ENCODE measurements around the gene CMIP. TPM values are rescaled to one million over a fixed set of nuclear protein-coding genes. Genes with fewer than 3 reads are reported as not detected.

CMIP gene
- total RNA-seq: 19.8 TPM
- long read RNA-seq, partial matches to known transcripts: 1 of 19 reads
- long read RNA-seq, other reads (novel, unspliced or antisense): 16 of 19 reads

- peak; percentile 91 for DNase-seq (ENCODE audit: low spot score)
- intact Hi-C loops (cut with DNase I): loop anchor here (5.0 kb wide), 2 partner anchors 48 to 108 kb away; no protein-coding TSS in a partner anchor
Measured at GRCh38 chr16:81444448-81445121, at the start of gene CMIP. Gene CMIP, plus strand, starts transcription at chr16:81444808.

GRCh38 chr16:81394966-81395655 lies 49.5 kb upstream of the CMIP start:
- intact Hi-C loops (cut with DNase I): no loop called here
- DNase-seq (ENCODE audit: low spot score): no peak

GRCh38 chr16:81397058-81397878 lies 47.3 kb upstream of the CMIP start:
- intact Hi-C loops (cut with DNase I): no loop called here

GRCh38 chr16:81397879-81398520 lies 46.6 kb upstream of the CMIP start:
- intact Hi-C loops (cut with DNase I): no loop called here
- peak; percentile 62 for DNase-seq (ENCODE audit: low spot score)

More at GRCh38 chr16:81397058-81397878, 47.3 kb upstream of the CMIP start:
- peak; percentile 70 for DNase-seq (ENCODE audit: low spot score)

GRCh38 chr16:81399909-81400308 lies 44.7 kb upstream of the CMIP start:
- intact Hi-C loops (cut with DNase I): loop anchor here (5.0 to 10.0 kb wide), 2 partner anchors 222 to 295 kb away; no protein-coding TSS in a partner anchor
- DNase-seq (ENCODE audit: low spot score): no peak

- peak; percentile 53 for DNase-seq (ENCODE audit: low spot score)
- intact Hi-C loops (cut with DNase I): loop anchor here (5.0 to 10.0 kb wide), 2 partner anchors 221 to 294 kb away; no protein-coding TSS in a partner anchor
Measured at GRCh38 chr16:81401035-81401950, 43.3 kb upstream of the CMIP start.

GRCh38 chr16:81403208-81403600 lies 41.4 kb upstream of the CMIP start:
- DNase-seq (ENCODE audit: low spot score): no peak
- intact Hi-C loops (cut with DNase I): loop anchor here (1.0 to 10.0 kb wide), 4 partner anchors 36 to 320 kb away; no protein-coding TSS in a partner anchor

GRCh38 chr16:81403601-81404391 lies 40.8 kb upstream of the CMIP start:
- peak; percentile 95 for DNase-seq (ENCODE audit: low spot score)

GRCh38 chr16:81405002-81405401 lies 39.6 kb upstream of the CMIP start:
- peak; percentile 10 for DNase-seq (ENCODE audit: low spot score)
- intact Hi-C loops (cut with DNase I): loop anchor here (10.0 kb wide), 1 partner anchor 290 kb away; no protein-coding TSS in a partner anchor

More at GRCh38 chr16:81403601-81404391, 40.8 kb upstream of the CMIP start:
- intact Hi-C loops (cut with DNase I): loop anchor here (1.0 to 10.0 kb wide), 4 partner anchors 37 to 320 kb away; no protein-coding TSS in a partner anchor

GRCh38 chr16:81405702-81406113 lies 38.9 kb upstream of the CMIP start:
- intact Hi-C loops (cut with DNase I): loop anchor here (10.0 kb wide), 1 partner anchor 289 kb away; no protein-coding TSS in a partner anchor
- no peak for DNase-seq (ENCODE audit: low spot score)

- DNase-seq (ENCODE audit: low spot score): no peak
- intact Hi-C loops (cut with DNase I): loop anchor here (10.0 kb wide), 1 partner anchor 286 kb away; no protein-coding TSS in a partner anchor
Measured at GRCh38 chr16:81408409-81408950, 36.1 kb upstream of the CMIP start.

GRCh38 chr16:81409016-81409556 lies 35.5 kb upstream of the CMIP start:
- DNase-seq (ENCODE audit: low spot score): no peak
- intact Hi-C loops (cut with DNase I): loop anchor here (10.0 kb wide), 1 partner anchor 286 kb away; no protein-coding TSS in a partner anchor

GRCh38 chr16:81410643-81411293 lies 33.8 kb upstream of the CMIP start:
- no peak for DNase-seq (ENCODE audit: low spot score)
- intact Hi-C loops (cut with DNase I): no loop called here

- DNase-seq (ENCODE audit: low spot score): no peak
- intact Hi-C loops (cut with DNase I): no loop called here
Measured at GRCh38 chr16:81413245-81413990, 31.2 kb upstream of the CMIP start.

GRCh38 chr16:81415751-81416150 lies 28.9 kb upstream of the CMIP start:
- intact Hi-C loops (cut with DNase I): no loop called here
- DNase-seq (ENCODE audit: low spot score): no peak

Data from cardiac septum (tissue), 1 donor.